Thoracic aorta (tissue), 2 donors: ENCODE data around the gene CPEB3. TPM values are rescaled to one million over a fixed set of nuclear protein-coding genes. Genes with fewer than 3 reads are reported as not detected.

Source experiments
- ATAC-seq: fragments of 150-250 bp; one replicate; pipeline ENCODE4 v1.8.0; 2017; ENCODE audit warnings: low read depth; ENCODE audit not compliant: insufficient number of reproducible peaks, low FRiP score
- DNase-seq: peaks from one replicate; pipeline ENCODE4 v3.0.0-alpha.2; 2020; ENCODE audit warnings: low spot score
- H3K27ac ChIP-seq, 2 donors: fragments of 200-600 bp; sonication (generic); 1 replicate in 1 of 2; 2 replicates in 1 of 2; pipeline ENCODE4 v1.5.1; 2016; ENCODE audit warnings: mild to moderate bottlenecking in 2 of 2, moderate library complexity in 2 of 2
- H3K27me3 ChIP-seq: fragments of 200-600 bp; sonication (generic); replicated peaks from 2 replicates; pipeline ENCODE4 v1.6.0; 2016; ENCODE audit warnings: mild to moderate bottlenecking; ENCODE audit not compliant: insufficient read depth
- H3K36me3 ChIP-seq: fragments of 200-600 bp; sonication (generic); one replicate; pipeline ENCODE4 v1.5.1; 2016
- H3K4me1 ChIP-seq, 2 donors: fragments of 200-600 bp; sonication (generic); 1 replicate in 1 of 2; 2 replicates in 1 of 2; pipeline versions ENCODE4 v1.5.1 to v1.6.0; 2016; ENCODE audit warnings: low read depth in 2 of 2, mild to moderate bottlenecking in 1 of 2; ENCODE audit not compliant: control insufficient read depth in 1 of 2
- H3K4me3 ChIP-seq: fragments of 200-600 bp; sonication (generic); 2 replicates; pipeline ENCODE4 v1.5.1; 2016; ENCODE audit warnings: mild to moderate bottlenecking
- H3K9me3 ChIP-seq: fragments of 200-600 bp; sonication (generic); 2 replicates; pipeline ENCODE4 v1.5.1; 2016
- total RNA-seq, 2 donors: library from RNA; depleted of rRNA; stranded (reverse); fragments of >200 nt; gene quantifications; one replicate each; pipeline versions ENCODE4 v1.1.0 to v1.2.3, GENCODE V29; 2016
- TF ChIP-seq, protein P1 (sequence below): fragments of 200-600 bp; sonication (generic); IDR thresholded peaks from one replicate; pipeline ENCODE4 v1.5.1; 2019; ENCODE audit warnings: antibody characterized with exemption

Gene CPEB3
- total RNA-seq, 2 donors from 2014 or later = 6.8 to 12.2 TPM

DNA sequence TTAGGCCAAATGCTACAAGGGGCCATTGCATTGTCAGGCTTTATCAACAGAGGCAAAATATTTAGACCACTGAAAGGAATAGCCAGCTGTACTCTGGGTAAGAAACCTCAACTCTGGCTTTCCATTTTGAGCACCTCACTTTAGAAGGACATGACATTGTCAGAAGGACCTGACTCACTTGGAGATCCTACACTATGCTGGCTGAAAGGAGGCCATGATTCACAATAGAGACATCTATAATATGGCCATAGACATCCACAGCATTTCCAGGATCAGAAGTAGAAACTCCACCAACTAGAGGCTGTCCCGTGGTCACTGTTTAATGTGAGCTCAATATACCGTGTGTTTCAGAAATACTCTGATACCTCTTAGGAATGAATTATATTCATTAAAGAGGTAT, 226.4 kb downstream of the CPEB3 start:
- no peaks in the 10 kb centered on the region for H3K36me3 ChIP-seq
- no peak for DNase-seq
- H3K4me3 ChIP-seq = no peak overlapping the region
- no peak overlapping the region for H3K27ac ChIP-seq
- no peaks in the 10 kb centered on the region for H3K4me1 ChIP-seq
- TF ChIP-seq, protein P1, sequence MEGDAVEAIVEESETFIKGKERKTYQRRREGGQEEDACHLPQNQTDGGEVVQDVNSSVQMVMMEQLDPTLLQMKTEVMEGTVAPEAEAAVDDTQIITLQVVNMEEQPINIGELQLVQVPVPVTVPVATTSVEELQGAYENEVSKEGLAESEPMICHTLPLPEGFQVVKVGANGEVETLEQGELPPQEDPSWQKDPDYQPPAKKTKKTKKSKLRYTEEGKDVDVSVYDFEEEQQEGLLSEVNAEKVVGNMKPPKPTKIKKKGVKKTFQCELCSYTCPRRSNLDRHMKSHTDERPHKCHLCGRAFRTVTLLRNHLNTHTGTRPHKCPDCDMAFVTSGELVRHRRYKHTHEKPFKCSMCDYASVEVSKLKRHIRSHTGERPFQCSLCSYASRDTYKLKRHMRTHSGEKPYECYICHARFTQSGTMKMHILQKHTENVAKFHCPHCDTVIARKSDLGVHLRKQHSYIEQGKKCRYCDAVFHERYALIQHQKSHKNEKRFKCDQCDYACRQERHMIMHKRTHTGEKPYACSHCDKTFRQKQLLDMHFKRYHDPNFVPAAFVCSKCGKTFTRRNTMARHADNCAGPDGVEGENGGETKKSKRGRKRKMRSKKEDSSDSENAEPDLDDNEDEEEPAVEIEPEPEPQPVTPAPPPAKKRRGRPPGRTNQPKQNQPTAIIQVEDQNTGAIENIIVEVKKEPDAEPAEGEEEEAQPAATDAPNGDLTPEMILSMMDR = no peak
- no peaks in the 10 kb centered on the region for H3K27me3 ChIP-seq
- no peak for ATAC-seq
- H3K9me3 ChIP-seq = no peaks in the 10 kb centered on the region

DNA sequence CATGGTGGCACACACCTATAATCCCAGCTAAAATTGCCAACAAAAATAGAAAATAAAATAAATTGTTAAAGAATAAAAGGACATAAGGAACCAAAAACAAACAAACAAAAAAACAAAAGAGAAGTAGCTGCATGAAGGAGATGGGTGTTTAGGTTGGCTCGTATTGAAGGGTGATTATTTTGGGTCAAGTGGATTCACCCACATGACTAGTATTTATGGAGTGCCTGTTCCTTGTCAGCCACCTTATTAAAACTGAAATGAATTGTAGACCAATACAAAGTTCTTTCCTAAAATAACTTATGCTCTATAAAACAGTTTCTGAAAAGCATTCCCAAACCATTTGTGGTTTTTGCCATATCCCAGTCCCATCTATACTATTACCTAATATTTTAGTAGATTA, 228.6 kb downstream of the CPEB3 start:
- no peak for ATAC-seq

DNA sequence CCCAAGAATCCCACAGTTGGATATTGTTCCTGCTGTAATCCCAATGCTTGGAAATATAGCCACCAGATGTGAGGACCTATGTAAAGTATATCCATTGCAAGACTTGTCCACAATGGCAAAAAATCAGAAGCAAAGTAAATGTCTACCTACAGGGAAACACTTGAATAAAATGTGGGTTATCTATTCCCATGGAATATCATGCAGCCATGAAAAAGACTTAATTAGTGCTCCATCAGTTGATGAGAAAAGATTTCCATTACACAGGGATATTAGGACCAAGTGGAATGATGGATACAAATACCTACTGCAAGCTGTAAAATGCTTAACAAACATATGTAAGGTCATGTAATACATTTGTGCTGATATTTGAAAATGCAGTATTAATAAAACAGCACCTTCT, 236.1 kb downstream of the CPEB3 start:
- Histone ChIP-seq H3K27ac (no peak overlapping the region), H3K9me3 (no peaks in the 10 kb centered on the region), H3K27me3 (no peaks in the 10 kb centered on the region), H3K36me3 (peaks cover 6% of the 10 kb centered on the region), H3K4me1 (no peaks in the 10 kb centered on the region), H3K4me3 (no peak overlapping the region)
- no peak for ATAC-seq
- TF ChIP-seq, protein P1 = no peak
- no peak for DNase-seq

More for the DNA sequence above, 228.6 kb downstream of the CPEB3 start:
- TF ChIP-seq, protein P1 = no peak
- Histone ChIP-seq H3K27me3 (no peaks in the 10 kb centered on the region), H3K4me1 (no peaks in the 10 kb centered on the region), H3K4me3 (no peak overlapping the region), H3K36me3 (no peaks in the 10 kb centered on the region), H3K27ac (no peak overlapping the region), H3K9me3 (no peaks in the 10 kb centered on the region)
- no peak for DNase-seq

DNA sequence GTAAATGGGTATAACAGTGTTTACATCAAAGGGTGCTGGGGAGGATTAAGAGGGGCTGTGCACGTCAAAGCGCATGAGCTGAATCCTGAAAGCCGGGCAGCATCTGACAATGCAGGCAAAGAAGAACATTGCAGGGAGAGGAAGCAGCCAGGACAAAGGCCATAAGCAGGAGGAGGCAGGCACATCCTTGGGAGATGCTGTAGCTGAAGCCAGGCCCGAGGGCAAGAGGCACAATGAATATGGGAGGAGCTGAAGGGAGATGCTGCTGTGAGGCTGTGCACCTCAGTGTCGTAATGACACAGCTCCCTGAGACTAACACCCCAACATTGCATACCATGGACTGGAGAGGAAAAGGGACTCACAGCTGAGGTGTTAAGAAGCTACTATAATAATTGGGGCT, 238.1 kb downstream of the CPEB3 start:
- TF ChIP-seq, protein P1 = no peak
- no peak for DNase-seq
- Histone ChIP-seq H3K36me3 (peaks cover 6% of the 10 kb centered on the region), H3K27me3 (no peaks in the 10 kb centered on the region), H3K4me3 (no peak overlapping the region), H3K4me1 (no peaks in the 10 kb centered on the region), H3K27ac (no peak overlapping the region), H3K9me3 (no peaks in the 10 kb centered on the region)
- ATAC-seq = no peak

DNA sequence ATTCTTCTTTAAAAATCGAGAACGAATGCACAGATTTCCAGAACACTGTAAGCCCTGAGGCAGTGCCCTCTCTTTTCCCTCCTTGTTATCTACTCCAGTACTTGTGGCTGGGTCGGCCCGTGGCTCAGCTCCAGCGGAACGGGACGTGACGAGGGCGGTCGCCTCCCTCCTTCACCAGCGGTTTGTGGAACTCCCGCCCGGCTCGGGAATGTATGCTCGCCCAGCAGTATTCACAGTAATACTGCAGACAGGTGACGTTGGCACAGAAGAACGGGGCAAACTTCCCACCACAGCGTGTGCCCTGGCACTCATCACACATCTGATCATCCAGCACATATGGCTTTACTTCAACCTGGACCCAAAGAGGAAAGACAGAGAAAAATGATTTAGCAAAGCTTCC, 238.8 kb downstream of the CPEB3 start:
- peaks cover 6% of the 10 kb centered on the region for H3K36me3 ChIP-seq
- H3K9me3 ChIP-seq = no peaks in the 10 kb centered on the region
- DNase-seq = no peak
- ATAC-seq = no peak
- TF ChIP-seq, protein P1 = no peak
- no peak overlapping the region for H3K27ac ChIP-seq
- H3K4me1 ChIP-seq = no peaks in the 10 kb centered on the region
- no peak overlapping the region for H3K4me3 ChIP-seq
- no peaks in the 10 kb centered on the region for H3K27me3 ChIP-seq
